HG03469 (cell line): ENCODE results near the gene ENPP5.
"Not testable (repeated sequence)": the region's sequence is repeated elsewhere in the genome, so short reads cannot be mapped to it uniquely, and the experiment has no call there.

Source experiments
- ATAC-seq: cut with Tn5 transposase; IDR thresholded peaks from one replicate; pipeline ENCODE4 v1.9.1; 2021; ENCODE audit warnings: mild to moderate bottlenecking, moderate library complexity, moderate number of reproducible peaks; ENCODE audit not compliant: unreplicated experiment

The ENPP5 gene

GRCh38 chr6:46175446-46175845, 4.7 kb upstream of the ENPP5 start:
- peak; percentile 62 for ATAC-seq

GRCh38 chr6:46174904-46175303, 4.1 kb upstream of the ENPP5 start:
- ATAC-seq: no peak

GRCh38 chr6:46172176-46172575, 1.4 kb upstream of the ENPP5 start:
- no peak for ATAC-seq

GRCh38 chr6:46160102-46160501, 10.7 kb downstream of the ENPP5 start:
- ATAC-seq: no peak

GRCh38 chr6:46159229-46159628, 11.6 kb downstream of the ENPP5 start:
- no peak for ATAC-seq

GRCh38 chr6:46156701-46157100, 14.1 kb downstream of the ENPP5 start:
- ATAC-seq: no peak

GRCh38 chr6:46149066-46149465, 21.7 kb downstream of the ENPP5 start:
- not testable (repeated sequence) for ATAC-seq

- no peak for ATAC-seq
These were observed 26.5 kb downstream of the ENPP5 start for GRCh38 chr6:46144270-46144669.

GRCh38 chr6:46138281-46138680, 32.5 kb downstream of the ENPP5 start:
- peak; percentile 70 for ATAC-seq

GRCh38 chr6:46137387-46137786, 33.4 kb downstream of the ENPP5 start:
- ATAC-seq: no peak

- ATAC-seq: no peak
These were observed 33.9 kb downstream of the ENPP5 start for GRCh38 chr6:46136831-46137230.

GRCh38 chr6:46135176-46135575, 35.6 kb downstream of the ENPP5 start:
- no peak for ATAC-seq

GRCh38 chr6:46134216-46134615, 36.6 kb downstream of the ENPP5 start:
- ATAC-seq: no peak

GRCh38 chr6:46131291-46131690, 39.5 kb downstream of the ENPP5 start:
- not testable (repeated sequence) for ATAC-seq

GRCh38 chr6:46130666-46131065, 40.1 kb downstream of the ENPP5 start:
- no peak for ATAC-seq

GRCh38 chr6:46129629-46130511, 40.9 kb downstream of the ENPP5 start, which contains the start of gene ENPP4:
TSS of gene ENPP4 (plus strand) at chr6:46129989. CDS start at chr6:46139584, 9,595 bp downstream.
- ATAC-seq: peak; percentile 98

GRCh38 chr6:46129291-46129628, 41.5 kb downstream of the ENPP5 start:
- no peak for ATAC-seq

- no peak for ATAC-seq
These were observed 42.3 kb downstream of the ENPP5 start for GRCh38 chr6:46128476-46128875.

- not testable (repeated sequence) for ATAC-seq
These were observed 51.1 kb downstream of the ENPP5 start for GRCh38 chr6:46119679-46120078.

GRCh38 chr6:46118836-46119235, 51.9 kb downstream of the ENPP5 start:
- no peak for ATAC-seq

- ATAC-seq: no peak
These were observed 52.6 kb downstream of the ENPP5 start for GRCh38 chr6:46118157-46118556.

GRCh38 chr6:46116289-46116688, 54.5 kb downstream of the ENPP5 start:
- no peak for ATAC-seq

GRCh38 chr6:46115634-46116033, 55.1 kb downstream of the ENPP5 start:
- no peak for ATAC-seq
